ENCODE results near the gene FBRS.
"Not testable (repeated sequence)": the region's sequence is repeated elsewhere in the genome, so short reads cannot be mapped to it uniquely, and the experiment has no call there.

Gene FBRS

GRCh38 chr16:30665830-30666190 is 7.6 kb downstream of the FBRS start:
- DNase-seq = no peak

GRCh38 chr16:30666681-30667080 is 8.4 kb downstream of the FBRS start:
- DNase-seq = no peak

DNA sequence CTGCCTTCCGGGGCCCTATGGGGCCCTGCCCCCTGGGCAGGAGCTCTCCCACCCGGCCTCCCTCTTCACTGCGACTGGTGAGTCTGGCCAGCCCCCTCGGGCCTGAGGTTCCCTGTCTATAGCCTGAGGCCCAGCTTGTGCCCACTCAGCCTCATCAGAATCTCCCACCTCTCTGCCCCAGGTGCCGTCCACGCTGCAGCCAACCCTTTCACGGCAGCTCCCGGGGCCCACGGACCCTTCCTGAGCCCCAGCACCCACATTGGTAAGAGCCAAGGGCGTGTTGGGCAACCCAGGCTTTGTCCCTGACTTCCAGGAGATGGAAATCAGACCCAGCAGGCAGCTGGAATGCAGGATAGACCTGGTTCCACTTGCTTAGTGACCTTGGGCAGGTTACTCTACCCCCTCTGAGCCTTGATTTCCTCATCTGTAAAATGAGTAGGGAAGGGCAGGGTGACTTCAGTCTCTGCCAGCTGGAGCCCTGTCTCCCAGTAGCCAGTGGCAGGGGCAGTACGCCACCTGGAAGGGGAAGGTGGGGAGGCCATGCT is 9.2 kb downstream of the FBRS start:
- no peak for DNase-seq

- no peak for DNase-seq
Observed at GRCh38 chr16:30668393-30668792, 10.2 kb downstream of the FBRS start.

- DNase-seq = no peak
Observed at GRCh38 chr16:30669026-30669902, 11.0 kb downstream of the FBRS start.

DNA sequence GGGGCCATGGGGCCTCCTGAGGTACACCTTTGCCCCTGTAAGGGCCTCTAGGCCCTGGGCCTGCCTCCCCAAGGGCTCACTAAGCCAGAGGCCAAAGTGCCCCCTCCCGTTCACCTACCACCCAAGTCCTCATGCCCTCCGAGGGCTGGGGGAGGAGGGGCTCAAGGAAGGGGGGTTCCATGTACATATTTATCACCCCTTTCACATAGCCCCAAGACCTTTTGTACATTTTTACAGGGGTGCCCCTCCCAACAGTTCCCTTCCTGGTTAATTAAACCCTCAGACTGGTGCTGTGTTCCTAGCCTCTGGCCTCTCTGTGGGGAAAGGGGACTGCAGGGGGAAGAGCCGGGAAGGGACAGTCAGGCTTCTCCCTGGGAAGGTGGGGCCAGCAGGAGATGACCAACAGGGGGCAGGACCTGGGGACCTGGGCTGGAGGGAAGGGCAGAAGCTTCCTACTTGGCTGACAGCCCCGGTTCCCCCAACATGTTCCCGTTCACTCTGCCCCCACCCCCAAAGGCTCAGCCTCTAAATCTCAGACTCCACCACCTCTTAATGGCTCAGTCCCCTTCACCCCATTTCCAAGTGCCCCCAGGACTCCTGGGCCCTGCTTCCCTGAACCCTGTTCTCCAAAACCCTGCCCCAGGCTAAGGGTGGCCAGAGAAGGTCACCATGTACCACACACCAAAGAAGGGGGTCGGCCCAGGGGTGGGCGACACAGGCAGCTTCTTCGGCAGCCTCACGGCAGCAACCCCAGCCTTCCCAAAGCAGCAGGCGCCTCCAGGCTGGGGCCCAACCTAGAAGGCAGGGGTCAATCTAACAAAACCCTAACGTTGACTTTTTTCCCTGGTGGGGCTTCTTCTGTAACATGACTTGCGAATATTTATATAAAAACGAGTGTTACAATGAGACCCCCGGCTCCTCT is 11.9 kb downstream of the FBRS start:
- no peak for DNase-seq

GRCh38 chr16:30675143-30675542 is 16.9 kb downstream of the FBRS start:
- DNase-seq = no peak

DNA sequence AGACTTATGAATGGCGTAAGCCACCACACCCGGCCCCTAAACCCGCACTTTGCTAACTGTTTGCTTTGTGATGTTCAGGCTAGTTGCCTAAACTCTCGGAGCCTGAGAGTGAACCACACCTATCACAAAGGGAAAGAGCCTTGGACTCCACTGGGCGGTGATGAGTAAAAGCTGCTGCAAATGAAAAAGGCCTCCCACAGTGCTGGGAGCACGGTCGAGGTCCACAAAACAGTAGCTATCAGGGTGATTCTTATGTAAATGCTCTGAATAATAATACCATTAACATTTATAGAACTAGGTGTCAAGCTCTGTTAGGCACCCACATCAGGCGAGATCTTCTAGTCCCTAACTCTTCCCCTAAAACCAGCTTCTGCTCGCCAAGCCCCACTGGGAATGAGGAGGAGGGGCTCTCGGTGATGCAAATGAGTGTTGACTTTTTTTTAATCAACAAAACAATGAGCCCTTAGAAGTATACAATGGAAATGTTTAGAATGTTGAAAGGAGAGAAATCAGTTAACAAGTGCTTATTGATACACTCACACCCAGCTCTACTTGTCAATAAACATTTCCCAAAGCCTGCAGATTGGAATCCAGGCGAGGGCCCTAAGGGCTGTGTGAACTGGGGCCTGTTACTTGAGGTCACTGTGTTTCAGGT is 19.8 kb downstream of the FBRS start:
- DNase-seq = no peak

- DNase-seq = no peak
Observed at GRCh38 chr16:30678586-30678970, 20.3 kb downstream of the FBRS start.

GRCh38 chr16:30680326-30680725 is 22.1 kb downstream of the FBRS start:
- no peak for DNase-seq

GRCh38 chr16:30688701-30689100 is 30.5 kb downstream of the FBRS start:
- DNase-seq = no peak

GRCh38 chr16:30691907-30692306 is 33.7 kb downstream of the FBRS start:
- no peak for DNase-seq

GRCh38 chr16:30692396-30693064 is 34.3 kb downstream of the FBRS start:
- DNase-seq = peak; percentile 11

DNA sequence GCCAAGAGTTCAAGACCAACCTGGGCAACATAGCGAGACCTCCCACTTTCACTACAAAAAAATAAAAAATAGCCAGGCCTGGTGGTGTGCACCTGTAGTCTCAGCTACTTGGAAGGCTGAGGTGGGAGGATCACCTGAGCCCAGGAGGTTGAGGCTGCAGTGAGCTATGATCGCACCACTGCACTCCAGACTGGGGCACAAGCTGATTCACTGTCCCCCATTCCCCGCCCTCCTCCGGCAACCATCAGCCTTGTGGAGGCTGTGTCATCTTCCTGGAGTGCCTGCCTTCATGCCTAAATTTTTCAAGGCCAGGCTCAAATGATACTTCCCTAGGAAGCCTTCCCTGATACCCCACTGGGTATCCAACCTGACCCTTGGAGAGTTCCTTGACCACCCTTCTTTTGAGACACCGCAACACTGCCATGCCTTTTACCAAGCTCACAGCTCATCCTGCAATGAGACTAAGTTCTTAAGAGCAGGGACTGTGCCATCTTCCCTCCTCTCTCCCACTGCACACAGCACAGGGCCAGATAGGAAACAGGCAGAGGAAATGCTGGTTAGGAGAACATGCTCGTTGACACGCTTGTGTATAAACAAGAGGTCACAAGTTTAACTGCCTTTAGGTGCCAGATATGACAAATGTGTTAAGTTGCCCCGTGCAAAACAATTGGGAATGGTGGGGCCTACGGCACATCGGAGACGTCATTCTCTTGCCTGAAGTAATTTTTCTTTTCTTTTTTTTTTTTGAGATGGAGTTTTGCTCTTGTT is 36.9 kb downstream of the FBRS start:
- DNase-seq = no peak

DNA sequence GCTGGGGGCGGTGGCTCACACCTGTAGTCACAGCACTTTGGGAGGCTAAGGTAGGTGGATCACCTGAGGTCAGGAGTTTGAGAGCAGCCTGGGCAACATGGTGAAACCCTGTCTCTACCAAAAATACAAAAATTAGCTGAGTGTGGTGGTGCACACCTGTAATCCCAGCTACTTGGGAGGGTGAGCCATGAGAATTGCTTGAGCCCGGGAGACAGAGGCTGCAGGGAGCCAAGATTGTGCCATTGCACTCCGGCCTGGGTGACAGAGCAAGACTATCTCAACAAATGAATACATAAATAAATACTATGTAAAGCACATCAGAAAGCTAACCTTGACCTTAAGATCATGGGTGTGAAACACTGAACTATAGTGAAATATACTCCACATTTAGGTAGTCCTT is 38.4 kb downstream of the FBRS start:
- not testable (repeated sequence) for DNase-seq

- DNase-seq = peak; percentile 97
Observed at GRCh38 chr16:30697264-30698138, 39.3 kb downstream of the FBRS start.

- DNase-seq = peak; percentile 86
Observed at GRCh38 chr16:30698139-30698815, 40.0 kb downstream of the FBRS start.

GRCh38 chr16:30698816-30699614 is 40.8 kb downstream of the FBRS start, which contains the start of gene SRCAP:
SRCAP (plus strand) TSS chr16:30699171; CDS start chr16:30700825, 1,654 bp downstream.
- peak; percentile 86 for DNase-seq

DNA sequence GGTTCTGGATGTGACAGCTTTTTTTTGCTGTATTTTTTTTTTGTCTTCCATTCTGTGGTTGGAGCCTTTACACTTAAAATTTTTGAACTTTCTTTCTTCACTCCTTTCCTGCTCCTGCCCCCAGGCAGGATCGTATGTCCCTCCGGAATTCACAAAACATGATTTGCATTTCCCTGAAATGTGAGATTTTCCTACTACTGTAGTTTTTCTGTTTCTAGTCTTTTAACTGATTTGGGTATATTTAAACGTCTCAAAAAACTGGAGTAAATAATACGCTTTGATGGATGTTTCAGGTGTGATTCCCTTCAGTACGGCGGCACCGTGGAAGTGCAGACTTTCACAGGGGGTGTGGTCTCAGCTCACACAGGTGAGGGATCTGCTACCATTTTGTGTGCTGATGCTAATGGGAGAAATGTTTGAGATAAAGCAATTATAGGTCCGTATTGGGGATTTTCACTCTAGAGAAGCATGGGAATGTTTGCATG is 41.4 kb downstream of the FBRS start:
- no peak for DNase-seq
